OCI-LY7 (cell line): Measurements from ENCODE around the gene FEZ2.

Source experiments
- EZH2phosphoT487 ChIP-seq: fragments of 200-600 bp; sonication (generic); IDR thresholded peaks from 2 replicates; pipeline ENCODE4 v1.6.1; 2018; ENCODE audit warnings: low read depth, borderline replicate concordance, mild to moderate bottlenecking, mixed run types, antibody characterized with exemption, low read length, moderate library complexity, mixed read lengths
- TF ChIP-seq, protein P1 (sequence below): fragments of 200-600 bp; sonication (generic); conservative IDR thresholded peaks from 2 replicates; pipeline ENCODE4 v1.5.1; 2014; ENCODE audit warnings: mild to moderate bottlenecking, antibody characterized with exemption, low read length, moderate library complexity, mixed read lengths

GRCh38 chr2:36516136-36516870, 81.7 kb downstream of the FEZ2 start:
- no peak for TF ChIP-seq EZH2phosphoT487
- TF ChIP-seq, protein P1, sequence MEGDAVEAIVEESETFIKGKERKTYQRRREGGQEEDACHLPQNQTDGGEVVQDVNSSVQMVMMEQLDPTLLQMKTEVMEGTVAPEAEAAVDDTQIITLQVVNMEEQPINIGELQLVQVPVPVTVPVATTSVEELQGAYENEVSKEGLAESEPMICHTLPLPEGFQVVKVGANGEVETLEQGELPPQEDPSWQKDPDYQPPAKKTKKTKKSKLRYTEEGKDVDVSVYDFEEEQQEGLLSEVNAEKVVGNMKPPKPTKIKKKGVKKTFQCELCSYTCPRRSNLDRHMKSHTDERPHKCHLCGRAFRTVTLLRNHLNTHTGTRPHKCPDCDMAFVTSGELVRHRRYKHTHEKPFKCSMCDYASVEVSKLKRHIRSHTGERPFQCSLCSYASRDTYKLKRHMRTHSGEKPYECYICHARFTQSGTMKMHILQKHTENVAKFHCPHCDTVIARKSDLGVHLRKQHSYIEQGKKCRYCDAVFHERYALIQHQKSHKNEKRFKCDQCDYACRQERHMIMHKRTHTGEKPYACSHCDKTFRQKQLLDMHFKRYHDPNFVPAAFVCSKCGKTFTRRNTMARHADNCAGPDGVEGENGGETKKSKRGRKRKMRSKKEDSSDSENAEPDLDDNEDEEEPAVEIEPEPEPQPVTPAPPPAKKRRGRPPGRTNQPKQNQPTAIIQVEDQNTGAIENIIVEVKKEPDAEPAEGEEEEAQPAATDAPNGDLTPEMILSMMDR, result no peak
